Measurements from ENCODE around the gene TNK1. TPM values are rescaled to one million over a fixed set of nuclear protein-coding genes. Genes with fewer than 3 reads are reported as not detected.

Gene TNK1
- total and polyA plus RNA-seq, 4 experiments from 2014 or later = 1.7 to 15.9 (median 8.0) TPM

GRCh38 chr17:7426203-7426863, 45.4 kb downstream of the TNK1 start:
- H3K9me3 ChIP-seq (ENCODE audit: control insufficient read depth in 1 of 2, low read length in 2 of 2) = no peaks in the 10 kb centered on the region
- H3K27me3 Mint-ChIP-seq = peaks cover 0 to 1% of the 10 kb centered on the region in 2 donors
- no peaks in the 10 kb centered on the region for H3K4me1 ChIP-seq (ENCODE audit: insufficient read depth, low read length)
- H3K4me1 Mint-ChIP-seq = peaks cover 0 to 4% (median 0%) of the 10 kb centered on the region in 4 donors
- H3K9me3 Mint-ChIP-seq = no peaks in the 10 kb centered on the region
- no peak overlapping the region for H3K4me3 ChIP-seq (ENCODE audit: low read length in 2 of 2)
- H3K4me3 Mint-ChIP-seq = no peak overlapping the region
- H3K36me3 ChIP-seq (ENCODE audit: insufficient read depth, low read length) = no peaks in the 10 kb centered on the region
- no peaks in the 10 kb centered on the region for H3K27me3 ChIP-seq (ENCODE audit: insufficient read depth, low read length)
- no peak overlapping the region for H3K27ac ChIP-seq (ENCODE audit: low read depth, low read length)
- intact Hi-C loops (cut with micrococcal nuclease) = no loop called here
- ChIA-PET CTCF (ENCODE audit: partially characterized antibody) (interaction anchor here (0.5 to 1.1 kb wide), 2 partner anchors 10 to 193 kb away, joined by 3 to 4 read pairs; no protein-coding TSS in a partner anchor), POLR2A (ENCODE audit: partially characterized antibody) (no interaction called here)
- no peak overlapping the region for H3K27ac Mint-ChIP-seq
- peak in 1 of 5 donors; percentile 2 for DNase-seq
- no peaks in the 10 kb centered on the region for H3K36me3 Mint-ChIP-seq

- intact Hi-C loops (cut with micrococcal nuclease) = no loop called here
- no peaks in the 10 kb centered on the region for H3K36me3 ChIP-seq (ENCODE audit: insufficient read depth, low read length)
- no peak overlapping the region for H3K27ac Mint-ChIP-seq
- no peaks in the 10 kb centered on the region for H3K4me1 ChIP-seq (ENCODE audit: insufficient read depth, low read length)
- no peaks in the 10 kb centered on the region for H3K36me3 Mint-ChIP-seq
- CTCF ChIA-PET (ENCODE audit: partially characterized antibody) = interaction anchor here (0.5 to 1.1 kb wide), 2 partner anchors 9 to 192 kb away, joined by 3 to 4 read pairs; no protein-coding TSS in a partner anchor
- no peak overlapping the region for H3K4me3 Mint-ChIP-seq
- no peak overlapping the region for H3K27ac ChIP-seq (ENCODE audit: low read depth, low read length)
- peaks cover 0 to 1% of the 10 kb centered on the region in 2 donors for H3K27me3 Mint-ChIP-seq
- H3K27me3 ChIP-seq (ENCODE audit: insufficient read depth, low read length) = no peaks in the 10 kb centered on the region
- POLR2A ChIA-PET (ENCODE audit: partially characterized antibody) = interaction anchor here (0.6 kb wide), 1 partner anchor 29 kb away, joined by 3 read pairs; no protein-coding TSS in a partner anchor
- H3K4me3 ChIP-seq (ENCODE audit: low read length in 2 of 2) = no peak overlapping the region
- no peaks in the 10 kb centered on the region for H3K9me3 Mint-ChIP-seq
- DNase-seq = peak in 1 of 5 donors; percentile 17
- H3K9me3 ChIP-seq (ENCODE audit: control insufficient read depth in 1 of 2, low read length in 2 of 2) = no peaks in the 10 kb centered on the region
- H3K4me1 Mint-ChIP-seq = peaks cover 0 to 4% (median 0%) of the 10 kb centered on the region in 4 donors
Measured at GRCh38 chr17:7426896-7427489, 46.1 kb downstream of the TNK1 start.

GRCh38 chr17:7427549-7427948, 46.7 kb downstream of the TNK1 start:
- H3K4me3 Mint-ChIP-seq = no peak overlapping the region
- H3K27ac Mint-ChIP-seq = peak overlapping the region in 1 of 7 donors; percentile 44
- H3K4me3 ChIP-seq (ENCODE audit: low read length in 2 of 2) = no peak overlapping the region
- H3K36me3 Mint-ChIP-seq = no peaks in the 10 kb centered on the region
- no peaks in the 10 kb centered on the region for H3K9me3 ChIP-seq (ENCODE audit: control insufficient read depth in 1 of 2, low read length in 2 of 2)
- DNase-seq = peak in 1 of 5 donors; percentile 1
- no peaks in the 10 kb centered on the region for H3K27me3 ChIP-seq (ENCODE audit: insufficient read depth, low read length)
- H3K4me1 Mint-ChIP-seq = peaks cover 0 to 4% (median 0%) of the 10 kb centered on the region in 4 donors
- H3K9me3 Mint-ChIP-seq = no peaks in the 10 kb centered on the region
- H3K27ac ChIP-seq (ENCODE audit: low read depth, low read length) = no peak overlapping the region
- CTCF ChIA-PET (ENCODE audit: partially characterized antibody) = interaction anchor here (1.1 kb wide), 1 partner anchor 9 kb away, joined by 4 read pairs; no protein-coding TSS in a partner anchor
- H3K36me3 ChIP-seq (ENCODE audit: insufficient read depth, low read length) = no peaks in the 10 kb centered on the region
- POLR2A ChIA-PET (ENCODE audit: partially characterized antibody) = interaction anchor here (0.6 kb wide), 1 partner anchor 28 kb away, joined by 3 read pairs; no protein-coding TSS in a partner anchor
- intact Hi-C loops (cut with micrococcal nuclease) = no loop called here
- H3K4me1 ChIP-seq (ENCODE audit: insufficient read depth, low read length) = no peaks in the 10 kb centered on the region
- peaks cover 0 to 1% of the 10 kb centered on the region in 2 donors for H3K27me3 Mint-ChIP-seq

- intact Hi-C loops (cut with micrococcal nuclease) = no loop called here
- Histone ChIP-seq H3K4me1 (ENCODE audit: insufficient read depth, low read length) (no peaks in the 10 kb centered on the region), H3K36me3 (ENCODE audit: insufficient read depth, low read length) (no peaks in the 10 kb centered on the region), H3K4me3 (ENCODE audit: low read length in 2 of 2) (no peak within 1 kb of the TSS), H3K9me3 (ENCODE audit: control insufficient read depth in 1 of 2, low read length in 2 of 2) (no peaks in the 10 kb centered on the region), H3K27ac (ENCODE audit: low read depth, low read length) (no peak within 1 kb of the TSS), H3K27me3 (ENCODE audit: insufficient read depth, low read length) (no peaks in the 10 kb centered on the region)
- Mint-ChIP-seq H3K27me3 (peaks cover 0 to 1% of the 10 kb centered on the region in 2 donors), H3K27ac (peak within 1 kb of the TSS in 5 of 7 donors; percentile 19 to 76 (median 44)), H3K4me1 (peaks cover 0 to 4% (median 0%) of the 10 kb centered on the region in 4 donors), H3K9me3 (no peaks in the 10 kb centered on the region), H3K36me3 (no peaks in the 10 kb centered on the region), H3K4me3 (no peak within 1 kb of the TSS)
- DNase-seq = peak in 1 of 5 donors; percentile 14
- ChIA-PET POLR2A (ENCODE audit: partially characterized antibody) (interaction anchor here (1.2 kb wide), 1 partner anchor 44 kb away, joined by 3 read pairs; no protein-coding TSS in a partner anchor), CTCF (ENCODE audit: partially characterized antibody) (no interaction called here)
Measured at GRCh38 chr17:7428557-7428956, 47.7 kb downstream of the TNK1 start, which contains the start of gene SPEM3. Gene SPEM3 (plus strand): TSS chr17:7428857. CDS start chr17:7428903, 46 bp downstream.

- peak in 1 of 5 donors; percentile 11 for DNase-seq
- peaks cover 0 to 1% of the 10 kb centered on the region in 2 donors for H3K27me3 Mint-ChIP-seq
- intact Hi-C loops (cut with micrococcal nuclease) = no loop called here
- no peak overlapping the region for H3K4me3 ChIP-seq (ENCODE audit: low read length in 2 of 2)
- no peaks in the 10 kb centered on the region for H3K36me3 Mint-ChIP-seq
- H3K9me3 ChIP-seq (ENCODE audit: control insufficient read depth in 1 of 2, low read length in 2 of 2) = no peaks in the 10 kb centered on the region
- no peaks in the 10 kb centered on the region for H3K9me3 Mint-ChIP-seq
- H3K27me3 ChIP-seq (ENCODE audit: insufficient read depth, low read length) = no peaks in the 10 kb centered on the region
- ChIA-PET CTCF (ENCODE audit: partially characterized antibody) (interaction anchor here (0.5 kb wide), 1 partner anchor 112 kb away, joined by 3 read pairs; no protein-coding TSS in a partner anchor), POLR2A (ENCODE audit: partially characterized antibody) (no interaction called here)
- no peak overlapping the region for H3K4me3 Mint-ChIP-seq
- H3K27ac Mint-ChIP-seq = no peak overlapping the region
- no peaks in the 10 kb centered on the region for H3K4me1 Mint-ChIP-seq
- H3K36me3 ChIP-seq (ENCODE audit: insufficient read depth, low read length) = no peaks in the 10 kb centered on the region
- H3K27ac ChIP-seq (ENCODE audit: low read depth, low read length) = no peak overlapping the region
- H3K4me1 ChIP-seq (ENCODE audit: insufficient read depth, low read length) = no peaks in the 10 kb centered on the region
Measured at GRCh38 chr17:7429722-7430121, 48.8 kb downstream of the TNK1 start.

- intact Hi-C loops (cut with micrococcal nuclease) = no loop called here
- H3K4me3 Mint-ChIP-seq = no peak overlapping the region
- POLR2A ChIA-PET (ENCODE audit: partially characterized antibody) = interaction anchor here (0.6 kb wide), 1 partner anchor 53 kb away, joined by 3 read pairs; the partner anchor contains the start of gene POLR2A
Measured at GRCh38 chr17:7431231-7431630, 50.3 kb downstream of the TNK1 start.

GRCh38 chr17:7432296-7432695, 51.4 kb downstream of the TNK1 start:
- H3K9me3 Mint-ChIP-seq = no peaks in the 10 kb centered on the region
- Histone ChIP-seq H3K4me1 (ENCODE audit: insufficient read depth, low read length) (peaks cover 11% of the 10 kb centered on the region), H3K36me3 (ENCODE audit: insufficient read depth, low read length) (no peaks in the 10 kb centered on the region), H3K9me3 (ENCODE audit: control insufficient read depth in 1 of 2, low read length in 2 of 2) (no peaks in the 10 kb centered on the region), H3K4me3 (ENCODE audit: low read length in 2 of 2) (no peak overlapping the region), H3K27me3 (ENCODE audit: insufficient read depth, low read length) (no peaks in the 10 kb centered on the region), H3K27ac (ENCODE audit: low read depth, low read length) (no peak overlapping the region)
- POLR2A ChIA-PET (ENCODE audit: partially characterized antibody) = interaction anchor here (1.2 kb wide), 2 partner anchors 48 to 129 kb away, joined by 3 read pairs; partner anchors contain the start of gene SENP3
- peaks cover 0 to 9% of the 10 kb centered on the region in 2 donors for H3K36me3 Mint-ChIP-seq
- peak in 1 of 5 donors; percentile 10 for DNase-seq
- H3K4me1 Mint-ChIP-seq = peaks cover 7 to 22% (median 14%) of the 10 kb centered on the region in 4 donors
- H3K27me3 Mint-ChIP-seq = no peaks in the 10 kb centered on the region
- H3K27ac Mint-ChIP-seq = peak overlapping the region in 1 of 7 donors; percentile 9
- intact Hi-C loops (cut with micrococcal nuclease) = no loop called here
- H3K4me3 Mint-ChIP-seq = no peak overlapping the region
- CTCF ChIA-PET (ENCODE audit: partially characterized antibody) = interaction anchor here (1.2 kb wide), 1 partner anchor 76 kb away, joined by 5 read pairs; no protein-coding TSS in a partner anchor

More at GRCh38 chr17:7431231-7431630, 50.3 kb downstream of the TNK1 start:
- Histone ChIP-seq H3K27ac (ENCODE audit: low read depth, low read length) (no peak overlapping the region), H3K4me3 (ENCODE audit: low read length in 2 of 2) (no peak overlapping the region), H3K36me3 (ENCODE audit: insufficient read depth, low read length) (no peaks in the 10 kb centered on the region), H3K4me1 (ENCODE audit: insufficient read depth, low read length) (peaks cover 5% of the 10 kb centered on the region), H3K27me3 (ENCODE audit: insufficient read depth, low read length) (no peaks in the 10 kb centered on the region), H3K9me3 (ENCODE audit: control insufficient read depth in 1 of 2, low read length in 2 of 2) (no peaks in the 10 kb centered on the region)
- Mint-ChIP-seq H3K27me3 (no peaks in the 10 kb centered on the region), H3K9me3 (no peaks in the 10 kb centered on the region), H3K27ac (no peak overlapping the region), H3K36me3 (peaks cover 0 to 7% of the 10 kb centered on the region in 2 donors), H3K4me1 (peaks cover 5 to 14% (median 8%) of the 10 kb centered on the region in 4 donors)
- peak in 1 of 5 donors; percentile 7 for DNase-seq
- CTCF ChIA-PET (ENCODE audit: partially characterized antibody) = no interaction called here

All from CD4-positive, alpha-beta memory T cell (primary cell).